Mesendoderm (in vitro differentiated cells): ENCODE measurements around the gene CIAO3.

Source experiments
- DNase-seq: peaks from one replicate; pipeline ENCODE4 v3.0.0; 2013
- H2AK5ac ChIP-seq: 2 replicates; pipeline ENCODE4 v1.6.1; 2013; ENCODE audit warnings: low read length, inconsistent platforms
- H2BK120ac ChIP-seq: 2 replicates; pipeline ENCODE4 v1.6.1; 2013; ENCODE audit warnings: low read depth, mild to moderate bottlenecking, low read length, moderate library complexity, mixed read lengths
- H2BK15ac ChIP-seq: replicated peaks from 2 replicates; pipeline ENCODE4 v1.6.1; 2013; ENCODE audit warnings: low read depth, mild to moderate bottlenecking, moderate library complexity
- H2BK5ac ChIP-seq: 2 replicates; pipeline ENCODE4 v1.6.1; 2013; ENCODE audit warnings: low read length, inconsistent platforms
- H3K18ac ChIP-seq: 2 replicates; pipeline ENCODE4 v1.6.1; 2013; ENCODE audit warnings: mild to moderate bottlenecking, low read length, mixed read lengths
- H3K23ac ChIP-seq: one replicate; pipeline ENCODE4 v1.6.1; 2013; ENCODE audit warnings: low read length
- H3K27ac ChIP-seq: 2 replicates; pipeline ENCODE4 v1.5.1; 2013; ENCODE audit warnings: low read depth, mild to moderate bottlenecking, inconsistent platforms, low read length, moderate library complexity
- H3K27me3 ChIP-seq: 2 replicates; pipeline ENCODE4 v1.6.1; 2013; ENCODE audit warnings: low read length, control low read depth, mild to moderate bottlenecking, inconsistent platforms; ENCODE audit not compliant: insufficient read depth, poor library complexity
- H3K36me3 ChIP-seq: 2 replicates; pipeline ENCODE4 v1.6.1; 2013; ENCODE audit warnings: low read length, inconsistent platforms; ENCODE audit not compliant: control insufficient read depth, insufficient read depth
- H3K4ac ChIP-seq: one replicate; pipeline ENCODE4 v1.6.1; 2013; ENCODE audit warnings: low read depth, mild to moderate bottlenecking, low read length, moderate library complexity
- H3K4me1 ChIP-seq: 2 replicates; pipeline ENCODE4 v1.6.1; 2013; ENCODE audit warnings: low read depth, low read length, inconsistent platforms; ENCODE audit not compliant: control insufficient read depth
- H3K4me2 ChIP-seq: 2 replicates; pipeline ENCODE4 v1.6.1; 2013; ENCODE audit warnings: low read length
- H3K4me3 ChIP-seq: 2 replicates; pipeline ENCODE4 v1.5.1; 2013; ENCODE audit warnings: mild to moderate bottlenecking, low read length
- H3K56ac ChIP-seq: one replicate; pipeline ENCODE4 v1.6.1; 2013; ENCODE audit warnings: low read length
- H3K79me1 ChIP-seq: 2 replicates; pipeline ENCODE4 v1.6.1; 2013; ENCODE audit warnings: low read length, inconsistent platforms
- H3K79me2 ChIP-seq: 2 replicates; pipeline ENCODE4 v1.6.1; 2013; ENCODE audit warnings: mild to moderate bottlenecking, low read length; ENCODE audit not compliant: control insufficient read depth, insufficient read depth
- H3K9ac ChIP-seq: 2 replicates; pipeline ENCODE4 v1.6.1; 2013; ENCODE audit warnings: low read length, inconsistent platforms
- H4K5ac ChIP-seq: one replicate; pipeline ENCODE4 v1.6.1; 2013; ENCODE audit warnings: low read length
- H4K8ac ChIP-seq: one replicate; pipeline ENCODE4 v1.6.1; 2013; ENCODE audit warnings: low read depth, mild to moderate bottlenecking, control low read depth, low read length, moderate library complexity
- WGBS: extraction: QIAGEN DNeasy Blood & Tissue Kit; methylation state at CpG from one replicate; pipeline ENCODE4 v1.1.7; 2013; ENCODE audit warnings: low lambda C conversion rate, missing lambda C conversion rate; ENCODE audit not compliant: insufficient coverage; ENCODE audit errors: extremely low coverage; 5-methylcytosine and 5-hydroxymethylcytosine counted together

The CIAO3 gene

DNA sequence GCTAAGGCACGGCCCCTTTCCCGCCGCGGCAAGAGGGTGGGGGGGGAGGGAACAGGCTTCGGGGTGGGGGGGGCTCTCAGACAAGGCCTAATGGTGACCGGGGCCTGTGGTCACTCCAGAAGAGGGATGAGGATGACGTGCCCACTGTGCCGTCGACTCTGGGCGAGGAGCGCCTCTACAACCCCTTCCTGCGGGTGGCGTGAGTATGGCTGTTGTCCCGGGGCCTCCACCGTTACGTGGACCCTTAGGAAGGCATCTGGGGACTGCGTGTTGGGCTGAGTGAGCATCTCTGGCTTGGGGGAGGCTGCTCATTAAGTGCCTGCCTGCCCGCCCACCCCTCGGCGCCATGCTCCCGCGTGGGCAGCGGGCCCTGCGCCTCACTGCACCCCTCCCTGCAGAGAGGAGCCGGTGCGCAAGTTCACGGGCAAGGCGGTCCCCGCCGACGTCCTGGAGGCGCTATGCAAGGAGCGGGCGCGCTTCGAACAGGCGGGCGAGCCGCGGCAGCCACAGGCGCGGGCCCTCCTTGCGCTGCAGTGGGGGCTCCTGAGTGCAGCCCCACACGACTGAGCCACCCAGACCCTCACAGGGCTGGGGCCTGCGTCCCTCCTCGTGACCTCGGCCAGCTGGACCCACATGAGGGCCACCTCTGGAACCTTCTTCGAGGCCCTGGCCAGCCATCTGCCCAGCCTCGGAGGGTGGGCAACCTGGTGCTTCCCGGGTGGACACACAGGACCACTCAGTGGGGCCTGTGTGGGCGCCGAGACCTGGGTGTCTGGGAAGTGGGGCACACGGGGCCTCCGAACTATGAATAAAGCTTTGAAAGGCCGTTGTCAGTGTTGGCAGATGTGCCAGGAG is 11.7 kb downstream of the CIAO3 start:
- H3K9ac ChIP-seq: no peak overlapping the region
- no peak overlapping the region for H4K8ac ChIP-seq
- DNase-seq: peak; percentile 24
- H3K18ac ChIP-seq: no peak overlapping the region
- H3K23ac ChIP-seq: no peak overlapping the region
- H2BK120ac ChIP-seq: no peak overlapping the region
- H3K56ac ChIP-seq: peak overlapping the region; percentile 34
- H3K79me2 ChIP-seq: no peaks in the 10 kb centered on the region
- no peaks in the 10 kb centered on the region for H3K4me1 ChIP-seq
- H3K4ac ChIP-seq: no peak overlapping the region
- H3K79me1 ChIP-seq: no peaks in the 10 kb centered on the region
- no peaks in the 10 kb centered on the region for H3K27me3 ChIP-seq
- no peak overlapping the region for H3K4me2 ChIP-seq
- H2BK5ac ChIP-seq: no peak overlapping the region
- WGBS: no CpG with 5 or more reads among the region's 55 CpGs
- no peak overlapping the region for H4K5ac ChIP-seq
- H3K4me3 ChIP-seq: no peak overlapping the region
- H3K36me3 ChIP-seq: peaks cover 3% of the 10 kb centered on the region
- H2BK15ac ChIP-seq: no peak overlapping the region
- no peak overlapping the region for H2AK5ac ChIP-seq
- H3K27ac ChIP-seq: no peak overlapping the region

DNA sequence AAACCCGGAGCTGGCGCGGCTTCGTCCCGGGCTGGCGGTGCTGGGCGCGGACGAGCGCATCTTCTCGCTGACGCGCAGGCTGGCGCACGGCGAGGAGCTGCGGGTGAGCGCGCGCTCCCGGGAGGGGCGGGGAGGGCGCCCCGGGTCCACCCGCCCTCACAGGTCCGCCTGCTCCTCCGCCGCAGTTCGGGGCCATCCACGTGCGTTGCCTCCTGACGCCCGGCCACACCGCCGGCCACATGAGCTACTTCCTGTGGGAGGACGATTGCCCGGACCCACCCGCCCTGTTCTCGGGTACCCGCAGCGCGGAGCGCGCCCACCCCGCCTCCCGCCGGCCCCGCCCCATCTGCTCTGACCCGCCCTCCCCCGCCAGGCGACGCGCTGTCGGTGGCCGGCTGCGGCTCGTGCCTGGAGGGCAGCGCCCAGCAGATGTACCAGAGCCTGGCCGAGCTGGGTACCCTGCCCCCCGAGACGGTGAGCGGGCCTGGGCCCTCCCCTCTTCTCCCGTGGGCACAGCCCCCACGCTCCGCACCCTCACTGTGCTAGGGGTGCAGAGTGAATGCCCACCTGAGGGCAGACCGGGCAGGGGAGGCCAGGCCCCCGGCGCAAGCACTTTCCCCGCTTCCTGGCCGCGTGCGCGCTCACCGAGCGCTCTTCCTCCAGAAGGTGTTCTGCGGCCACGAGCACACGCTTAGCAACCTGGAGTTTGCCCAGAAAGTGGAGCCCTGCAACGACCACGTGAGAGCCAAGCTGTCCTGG is 12.5 kb downstream of the CIAO3 start:
- peak; percentile 75 for DNase-seq
- WGBS: no CpG with 5 or more reads among the region's 80 CpGs
- peak overlapping the region; percentile 89 for H3K56ac ChIP-seq
- no peaks in the 10 kb centered on the region for H3K79me2 ChIP-seq
- no peaks in the 10 kb centered on the region for H3K4me1 ChIP-seq
- H3K36me3 ChIP-seq: peaks cover 1% of the 10 kb centered on the region
- peak overlapping the region; percentile 66 for H3K23ac ChIP-seq
- H4K5ac ChIP-seq: no peak overlapping the region
- H3K4me2 ChIP-seq: peak overlapping the region; percentile 59
- no peak overlapping the region for H3K4ac ChIP-seq
- no peak overlapping the region for H2BK120ac ChIP-seq
- no peak overlapping the region for H3K18ac ChIP-seq
- no peak overlapping the region for H2AK5ac ChIP-seq
- no peak overlapping the region for H4K8ac ChIP-seq
- H3K27me3 ChIP-seq: no peaks in the 10 kb centered on the region
- H2BK5ac ChIP-seq: no peak overlapping the region
- no peak overlapping the region for H3K27ac ChIP-seq
- peak overlapping the region; percentile 66 for H3K9ac ChIP-seq
- H3K79me1 ChIP-seq: no peaks in the 10 kb centered on the region
- H2BK15ac ChIP-seq: no peak overlapping the region
- no peak overlapping the region for H3K4me3 ChIP-seq

DNA sequence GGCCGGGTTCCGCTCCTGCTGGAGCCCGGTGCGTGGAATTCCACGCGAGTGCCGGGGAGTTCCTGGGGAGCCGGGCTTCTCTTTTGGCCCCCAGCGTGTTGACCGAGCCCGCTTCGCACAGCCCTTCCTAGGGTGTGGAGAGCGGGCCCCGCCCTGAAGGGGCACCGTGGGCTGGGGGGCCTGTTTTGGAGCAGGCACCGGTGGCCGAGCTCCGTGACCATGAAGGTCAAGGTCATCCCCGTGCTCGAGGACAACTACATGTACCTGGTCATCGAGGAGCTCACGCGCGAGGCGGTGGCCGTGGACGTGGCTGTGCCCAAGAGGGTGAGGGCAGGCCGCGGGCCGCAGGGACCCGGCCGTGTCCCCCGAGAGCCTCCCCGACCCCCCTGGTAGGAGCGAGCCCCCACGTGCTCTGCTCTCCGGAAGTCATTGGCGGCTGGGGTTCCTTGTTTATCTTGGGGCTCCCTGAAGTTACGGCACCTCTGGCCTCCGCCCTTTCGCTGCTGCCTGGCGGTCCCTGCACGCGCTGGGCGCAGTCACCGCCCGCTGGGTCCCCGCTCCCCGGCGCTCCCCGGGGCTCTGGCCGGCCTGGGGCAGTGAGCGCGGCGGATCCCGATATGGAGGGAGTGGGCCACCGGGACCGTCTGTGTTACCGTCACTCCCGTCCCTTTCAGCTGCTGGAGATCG is 13.4 kb downstream of the CIAO3 start:
- H3K4me2 ChIP-seq: peak overlapping the region; percentile 77
- H3K18ac ChIP-seq: no peak overlapping the region
- no peaks in the 10 kb centered on the region for H3K36me3 ChIP-seq
- no peak for DNase-seq
- H4K8ac ChIP-seq: no peak overlapping the region
- H3K4me3 ChIP-seq: peak overlapping the region; percentile 13
- H3K4ac ChIP-seq: no peak overlapping the region
- no peaks in the 10 kb centered on the region for H3K79me1 ChIP-seq
- no peak overlapping the region for H2BK15ac ChIP-seq
- H3K79me2 ChIP-seq: no peaks in the 10 kb centered on the region
- WGBS: no CpG with 5 or more reads among the region's 61 CpGs
- no peak overlapping the region for H2AK5ac ChIP-seq
- peak overlapping the region; percentile 89 for H3K56ac ChIP-seq
- no peak overlapping the region for H2BK120ac ChIP-seq
- peak overlapping the region; percentile 73 for H3K9ac ChIP-seq
- H3K27ac ChIP-seq: no peak overlapping the region
- peak overlapping the region; percentile 24 for H3K23ac ChIP-seq
- no peak overlapping the region for H2BK5ac ChIP-seq
- no peak overlapping the region for H4K5ac ChIP-seq
- no peaks in the 10 kb centered on the region for H3K27me3 ChIP-seq
- H3K4me1 ChIP-seq: no peaks in the 10 kb centered on the region

DNA sequence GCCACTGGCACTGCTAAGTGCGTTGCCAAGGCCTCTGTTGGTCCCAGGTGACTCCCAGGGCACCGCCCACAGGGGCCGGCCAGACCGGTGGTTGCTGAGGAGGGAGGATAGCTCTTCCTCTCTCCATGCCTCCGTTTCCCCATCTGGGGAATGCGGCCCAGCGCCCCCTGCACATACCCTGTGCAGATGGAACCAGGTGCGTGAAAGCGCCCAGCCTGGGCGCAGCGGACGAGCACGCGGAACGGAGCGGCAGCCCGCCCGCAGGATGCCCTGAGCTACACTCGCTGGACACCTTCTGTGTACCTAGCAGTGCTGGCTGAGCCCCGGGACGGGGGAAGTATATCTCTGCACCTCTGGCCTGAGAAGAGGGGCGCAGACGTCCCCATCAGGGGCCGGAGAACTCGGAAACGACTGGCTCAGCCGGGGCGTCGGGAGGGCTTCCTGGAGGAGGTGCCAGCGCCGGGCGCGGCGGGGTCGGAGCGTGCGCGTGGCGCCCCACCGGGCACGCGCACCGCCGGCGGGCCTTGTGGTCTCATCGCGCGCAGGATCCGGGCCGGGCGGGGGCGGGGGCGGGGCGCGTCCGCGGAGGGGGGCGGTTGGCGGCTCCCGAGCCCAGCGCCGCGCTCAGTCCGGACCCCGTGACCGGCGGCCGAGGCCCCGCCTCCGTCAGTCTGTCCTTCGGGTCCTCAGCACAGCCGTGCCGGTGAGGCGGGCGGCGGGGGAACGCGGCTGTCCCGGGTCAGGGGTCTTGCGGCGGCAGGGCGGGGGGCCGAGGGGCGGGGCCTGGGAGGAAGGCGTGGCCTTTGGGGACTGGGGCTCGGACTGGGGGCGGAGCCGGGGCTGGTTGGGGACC is 14.1 kb downstream of the CIAO3 start, which contains the start of the genes CCDC78 and HAGHL:
CCDC78 (minus strand) TSS at position 6 of the 853 bp plus-strand sequence. CDS start 76 bp downstream, outside the sequence.
HAGHL (plus strand) TSS at position 669 of the 853 bp plus-strand sequence. CDS start 404 bp downstream, outside the sequence.
- no peak within 1 kb of the TSS for H2BK5ac ChIP-seq
- no peak within 1 kb of the TSS for H2AK5ac ChIP-seq
- H3K79me1 ChIP-seq: no peaks in the 10 kb centered on the region
- H4K8ac ChIP-seq: no peak within 1 kb of the TSS
- H4K5ac ChIP-seq: no peak within 1 kb of the TSS
- no peak within 1 kb of the TSS for H2BK15ac ChIP-seq
- H3K18ac ChIP-seq: no peak within 1 kb of the TSS
- no peak within 1 kb of the TSS for H2BK120ac ChIP-seq
- peak within 1 kb of the TSS; percentile 89 for H3K56ac ChIP-seq
- no peak within 1 kb of the TSS for H3K27ac ChIP-seq
- H3K4me3 ChIP-seq: peak within 1 kb of the TSS; percentile 13
- WGBS: no CpG with 5 or more reads among the region's 88 CpGs
- H3K4me2 ChIP-seq: peak within 1 kb of the TSS; percentile 77
- no peaks in the 10 kb centered on the region for H3K4me1 ChIP-seq
- no peaks in the 10 kb centered on the region for H3K27me3 ChIP-seq
- peak; percentile 36 for DNase-seq
- H3K79me2 ChIP-seq: no peaks in the 10 kb centered on the region
- H3K9ac ChIP-seq: peak within 1 kb of the TSS; percentile 73
- H3K23ac ChIP-seq: peak within 1 kb of the TSS; percentile 24
- no peak within 1 kb of the TSS for H3K4ac ChIP-seq
- H3K36me3 ChIP-seq: no peaks in the 10 kb centered on the region

DNA sequence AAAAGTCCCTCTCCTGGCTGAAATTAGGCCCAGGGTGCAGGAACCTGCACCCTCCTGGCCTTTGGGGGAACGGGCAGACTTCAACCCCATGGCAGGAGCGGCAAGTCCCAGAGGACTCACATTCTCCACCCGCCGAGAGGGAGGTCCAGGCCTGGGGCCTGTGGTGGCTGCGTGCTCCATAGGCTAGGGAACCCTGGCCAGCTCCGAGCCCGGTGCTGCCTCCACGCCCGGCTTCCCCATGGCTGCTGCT is 14.7 kb downstream of the CIAO3 start:
- Histone ChIP-seq H3K79me2 (no peaks in the 10 kb centered on the region), H3K4me3 (no peak overlapping the region), H2BK15ac (no peak overlapping the region), H3K4ac (no peak overlapping the region), H3K18ac (no peak overlapping the region), H3K4me1 (no peaks in the 10 kb centered on the region), H3K27me3 (no peaks in the 10 kb centered on the region), H3K79me1 (no peaks in the 10 kb centered on the region), H4K8ac (no peak overlapping the region), H2AK5ac (no peak overlapping the region), H3K9ac (no peak overlapping the region), H3K36me3 (no peaks in the 10 kb centered on the region), H3K4me2 (no peak overlapping the region), H2BK5ac (no peak overlapping the region), H2BK120ac (no peak overlapping the region), H3K27ac (no peak overlapping the region), H3K56ac (no peak overlapping the region), H3K23ac (no peak overlapping the region), H4K5ac (no peak overlapping the region)
- no peak for DNase-seq
- WGBS: no CpG with 5 or more reads among the region's 9 CpGs
